ENCODE data around the gene GPR78. TPM values are rescaled to one million over a fixed set of nuclear protein-coding genes. Genes with fewer than 3 reads are reported as not detected.

GPR78 gene
- total and polyA plus RNA-seq, 7 donors: 0.04 to 0.28 TPM; not detected in 5

DNA sequence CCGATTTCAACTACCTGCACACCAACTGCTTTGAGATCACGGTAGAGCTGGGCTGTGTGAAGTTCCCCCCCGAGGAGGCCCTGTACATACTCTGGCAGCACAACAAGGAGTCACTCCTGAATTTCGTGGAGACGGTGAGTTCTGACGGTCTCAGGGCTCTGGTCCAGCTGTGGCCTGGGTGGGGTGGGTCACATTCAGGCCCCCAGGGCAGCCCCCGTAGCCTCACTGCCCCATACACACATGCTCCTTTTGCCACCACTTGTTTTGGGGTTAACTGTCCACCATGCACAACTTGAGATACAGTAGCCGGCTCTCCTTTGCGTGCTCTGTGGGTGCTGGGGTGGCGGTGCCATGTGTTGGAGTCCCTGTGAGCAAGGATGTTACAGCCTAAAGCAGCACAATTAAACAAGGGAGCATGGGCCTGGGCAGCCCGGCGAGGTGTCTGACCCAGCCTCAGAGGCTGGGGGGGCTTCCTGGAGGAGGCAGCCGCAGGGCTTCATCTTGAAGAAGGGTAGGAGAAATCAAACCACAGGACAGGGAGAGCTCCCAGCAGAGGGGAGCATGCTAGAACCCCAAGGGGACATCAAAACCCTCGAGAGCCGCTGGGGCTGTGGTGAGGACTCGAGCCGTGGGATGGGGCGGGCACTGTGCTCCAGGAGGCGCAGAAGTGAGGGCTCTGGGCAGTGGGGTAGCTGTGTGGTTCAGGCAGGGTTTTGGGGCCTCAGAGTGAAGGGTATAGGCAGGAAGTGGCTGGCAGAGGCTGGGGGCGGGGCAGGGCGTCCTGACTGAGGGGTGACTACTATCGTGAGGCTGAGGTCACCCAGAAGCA is 34.4 kb downstream of the GPR78 start:
- Histone ChIP-seq H3K27ac (no peak overlapping the region), H3K27me3 (no peaks in the 10 kb centered on the region), H3K4me1 (no peaks in the 10 kb centered on the region), H3K36me3 (no peaks in the 10 kb centered on the region), H3K9me3 (no peaks in the 10 kb centered on the region), H3K4me3 (no peak overlapping the region)
- 75 to 80% methylated on average over 22 of the region's 22 CpGs for WGBS, 2 donors
- peak; percentile 53 for DNase-seq
- intact Hi-C loops (cut with DNase I): no loop called here
- TF ChIP-seq POLR2AphosphoS5 (IDR thresholded peaks at IDR 0.05) (no peak), EP300 (IDR thresholded peaks at IDR 0.05) (no peak), POLR2A (IDR thresholded peaks at IDR 0.05) (no peak)
- TF ChIP-seq, protein P1, sequence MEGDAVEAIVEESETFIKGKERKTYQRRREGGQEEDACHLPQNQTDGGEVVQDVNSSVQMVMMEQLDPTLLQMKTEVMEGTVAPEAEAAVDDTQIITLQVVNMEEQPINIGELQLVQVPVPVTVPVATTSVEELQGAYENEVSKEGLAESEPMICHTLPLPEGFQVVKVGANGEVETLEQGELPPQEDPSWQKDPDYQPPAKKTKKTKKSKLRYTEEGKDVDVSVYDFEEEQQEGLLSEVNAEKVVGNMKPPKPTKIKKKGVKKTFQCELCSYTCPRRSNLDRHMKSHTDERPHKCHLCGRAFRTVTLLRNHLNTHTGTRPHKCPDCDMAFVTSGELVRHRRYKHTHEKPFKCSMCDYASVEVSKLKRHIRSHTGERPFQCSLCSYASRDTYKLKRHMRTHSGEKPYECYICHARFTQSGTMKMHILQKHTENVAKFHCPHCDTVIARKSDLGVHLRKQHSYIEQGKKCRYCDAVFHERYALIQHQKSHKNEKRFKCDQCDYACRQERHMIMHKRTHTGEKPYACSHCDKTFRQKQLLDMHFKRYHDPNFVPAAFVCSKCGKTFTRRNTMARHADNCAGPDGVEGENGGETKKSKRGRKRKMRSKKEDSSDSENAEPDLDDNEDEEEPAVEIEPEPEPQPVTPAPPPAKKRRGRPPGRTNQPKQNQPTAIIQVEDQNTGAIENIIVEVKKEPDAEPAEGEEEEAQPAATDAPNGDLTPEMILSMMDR (IDR thresholded peaks at IDR 0.05): no peak

DNA sequence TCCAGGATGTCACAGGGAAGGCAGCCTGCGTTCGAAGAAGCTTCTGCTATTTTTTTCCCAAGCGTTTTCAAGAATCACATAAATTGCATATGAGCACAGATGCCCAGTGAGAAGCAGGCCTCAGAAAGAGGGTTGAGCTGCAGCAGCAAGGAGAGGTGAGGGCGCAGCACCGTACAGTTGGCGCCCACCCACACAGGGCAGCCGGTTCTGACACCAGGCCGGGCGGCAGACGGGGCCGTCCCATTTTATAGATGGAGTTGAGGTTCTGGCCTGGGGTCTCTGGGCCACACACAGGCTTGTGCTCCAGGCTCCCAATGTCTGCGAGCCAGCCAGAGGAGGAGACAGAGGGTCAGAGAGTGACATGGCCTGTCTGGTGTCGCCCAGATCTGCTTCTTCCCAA is 35.2 kb downstream of the GPR78 start:
- 90 to 91% methylated on average over 13 of the region's 13 CpGs for whole genome bisulfite sequencing, 2 donors
- no peaks in the 10 kb centered on the region for H3K9me3 ChIP-seq
- no peaks in the 10 kb centered on the region for H3K27me3 ChIP-seq
- peak; percentile 26 for DNase-seq
- H3K36me3 ChIP-seq: no peaks in the 10 kb centered on the region
- no peak overlapping the region for H3K4me3 ChIP-seq
- no peak overlapping the region for H3K27ac ChIP-seq
- no peaks in the 10 kb centered on the region for H3K4me1 ChIP-seq
- intact Hi-C loops (cut with DNase I): no loop called here
- TF ChIP-seq POLR2A (IDR thresholded peaks at IDR 0.05) (no peak), POLR2AphosphoS5 (IDR thresholded peaks at IDR 0.05) (no peak), EP300 (IDR thresholded peaks at IDR 0.05) (no peak)
- TF ChIP-seq, protein P1 (IDR thresholded peaks at IDR 0.05): no peak

DNA sequence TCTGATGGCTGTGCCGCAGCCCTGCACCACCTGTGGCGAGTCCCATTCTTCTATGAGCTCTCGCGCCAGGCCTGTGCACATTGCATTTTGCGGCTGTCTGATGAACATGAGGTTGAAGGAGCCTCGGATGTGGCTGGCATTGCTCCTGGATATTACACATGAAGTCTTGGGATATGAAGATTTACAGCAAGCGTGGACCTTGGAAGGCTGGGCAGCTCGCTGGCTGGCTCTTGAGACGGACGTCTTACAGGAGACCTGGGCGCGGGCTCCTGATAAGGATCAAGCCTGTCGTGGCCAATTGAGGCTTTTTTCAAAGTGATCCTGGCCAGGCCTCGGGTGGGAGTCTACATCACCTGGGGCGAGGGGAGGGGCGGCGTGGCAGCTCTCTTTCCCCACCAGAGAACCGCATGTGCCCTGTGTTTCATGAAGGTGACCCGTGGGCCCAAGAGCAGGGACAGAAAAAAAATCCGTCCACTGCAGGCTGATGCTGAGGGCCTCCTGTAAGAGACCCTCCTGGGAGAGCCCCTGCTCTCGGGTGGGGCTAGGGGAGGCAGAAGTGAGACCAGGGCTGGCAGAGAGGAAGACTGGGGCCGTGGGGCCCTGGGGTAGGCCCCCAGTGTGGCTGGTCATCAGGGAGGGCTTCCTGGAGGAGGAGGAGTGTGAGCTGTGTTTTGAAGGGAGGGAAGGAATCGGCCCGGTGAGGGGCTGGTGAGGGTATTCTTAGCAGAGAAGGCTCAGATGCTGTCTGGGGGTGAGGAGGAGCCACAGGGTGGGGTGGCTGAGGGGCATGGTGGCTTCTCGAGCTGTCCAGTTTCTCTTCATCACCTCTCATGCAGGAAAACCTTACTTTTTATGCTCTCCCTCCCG is 36.0 kb downstream of the GPR78 start:
- intact Hi-C loops (cut with DNase I): no loop called here
- Histone ChIP-seq H3K36me3 (no peaks in the 10 kb centered on the region), H3K4me3 (no peak overlapping the region), H3K27me3 (no peaks in the 10 kb centered on the region), H3K4me1 (no peaks in the 10 kb centered on the region), H3K27ac (no peak overlapping the region), H3K9me3 (no peaks in the 10 kb centered on the region)
- TF ChIP-seq, protein P1 (IDR thresholded peaks at IDR 0.05): no peak
- no peak for TF ChIP-seq POLR2A (IDR thresholded peaks at IDR 0.05)
- TF ChIP-seq EP300 (IDR thresholded peaks at IDR 0.05): no peak
- TF ChIP-seq POLR2AphosphoS5 (IDR thresholded peaks at IDR 0.05): no peak
- WGBS, 2 donors: 73 to 88% methylated on average over 26 of the region's 26 CpGs
- DNase-seq: peak; percentile 40

DNA sequence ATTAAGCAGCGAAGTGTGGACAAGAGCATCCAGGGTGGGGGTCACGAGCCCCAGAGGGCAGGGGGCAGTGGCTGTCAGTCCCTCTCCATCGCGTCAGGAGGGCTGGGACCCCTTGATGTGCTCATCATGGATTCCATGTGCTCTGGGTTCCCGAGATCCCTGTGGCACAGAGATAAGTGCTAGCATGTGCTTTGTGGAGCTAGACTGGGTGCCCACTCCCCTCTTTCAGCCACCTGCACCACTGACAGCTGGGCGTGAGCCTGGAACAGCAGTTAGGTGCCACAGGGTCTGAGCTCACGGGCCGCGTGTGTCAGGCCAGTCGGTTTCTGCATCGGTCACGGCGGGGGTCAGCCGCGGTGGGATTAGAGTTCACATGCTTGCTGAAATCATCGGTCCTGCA is 36.6 kb downstream of the GPR78 start:
- Histone ChIP-seq H3K9me3 (no peaks in the 10 kb centered on the region), H3K27me3 (no peaks in the 10 kb centered on the region), H3K4me1 (no peaks in the 10 kb centered on the region), H3K36me3 (no peaks in the 10 kb centered on the region), H3K27ac (no peak overlapping the region), H3K4me3 (no peak overlapping the region)
- TF ChIP-seq POLR2AphosphoS5 (IDR thresholded peaks at IDR 0.05) (no peak), EP300 (IDR thresholded peaks at IDR 0.05) (no peak), POLR2A (IDR thresholded peaks at IDR 0.05) (no peak)
- TF ChIP-seq, protein P1 (IDR thresholded peaks at IDR 0.05): no peak
- intact Hi-C loops (cut with DNase I): no loop called here
- 74 to 90% methylated on average over 16 of the region's 16 CpGs for WGBS, 2 donors
- DNase-seq: peak; percentile 40

Data from sigmoid colon (tissue), 7 donors.